Measurements from ENCODE around the gene CIT.

The CIT gene

DNA sequence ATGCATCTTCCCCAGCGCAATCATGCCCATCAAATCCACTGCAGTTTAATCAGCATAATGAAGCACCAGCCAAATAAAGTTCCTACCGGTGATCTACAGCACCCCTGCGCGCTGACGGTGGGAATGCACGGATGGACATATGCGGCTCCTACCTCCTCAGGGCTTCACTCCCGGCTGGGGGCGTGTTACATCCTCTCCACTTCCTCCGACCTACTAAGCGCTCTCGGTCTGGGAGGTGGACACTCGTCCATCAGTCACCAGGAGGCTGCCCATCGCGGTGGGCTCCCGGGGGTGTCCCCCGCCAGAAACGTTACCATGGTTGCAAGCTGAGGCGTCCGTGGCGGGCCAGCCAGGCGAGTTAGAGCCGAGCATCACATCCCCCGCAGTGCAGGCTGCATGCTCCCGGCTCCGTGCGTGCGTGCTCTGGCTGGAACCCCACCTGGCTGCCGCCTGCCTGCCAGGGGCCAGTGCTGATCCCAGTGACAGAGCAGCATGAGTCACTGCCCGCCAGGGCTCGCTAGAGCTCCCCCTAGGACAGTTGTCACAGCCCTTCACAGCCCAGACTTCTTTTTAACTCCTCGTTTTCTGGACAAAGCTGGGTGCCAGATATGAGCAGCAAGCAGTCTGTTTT, 73.0 kb downstream of the CIT start:
- DNase-seq (ENCODE audit: low read depth), result no peak

GRCh38 chr12:119803381-119803791, 73.7 kb downstream of the CIT start:
- no peak for DNase-seq (ENCODE audit: low read depth)

DNA sequence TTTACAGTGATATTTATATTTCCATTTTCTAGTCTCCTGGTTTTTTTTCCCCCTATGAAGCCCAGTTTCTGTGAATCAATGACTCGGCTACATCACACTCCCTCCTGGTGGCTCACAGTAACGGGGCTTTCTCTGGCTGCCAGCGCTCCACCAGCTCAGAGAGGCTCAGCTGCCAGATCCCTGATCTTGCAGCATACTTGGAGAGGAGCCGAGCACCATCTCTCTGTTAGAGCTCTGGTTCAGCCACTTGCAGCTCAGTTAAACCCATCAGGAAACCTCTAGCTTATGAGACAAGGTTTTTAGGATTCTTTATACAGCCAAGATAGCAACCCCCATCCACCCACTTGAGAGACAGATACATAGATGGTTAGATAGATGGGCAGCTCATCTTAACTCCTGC, 74.6 kb downstream of the CIT start:
- DNase-seq (ENCODE audit: low read depth), result no peak

DNA sequence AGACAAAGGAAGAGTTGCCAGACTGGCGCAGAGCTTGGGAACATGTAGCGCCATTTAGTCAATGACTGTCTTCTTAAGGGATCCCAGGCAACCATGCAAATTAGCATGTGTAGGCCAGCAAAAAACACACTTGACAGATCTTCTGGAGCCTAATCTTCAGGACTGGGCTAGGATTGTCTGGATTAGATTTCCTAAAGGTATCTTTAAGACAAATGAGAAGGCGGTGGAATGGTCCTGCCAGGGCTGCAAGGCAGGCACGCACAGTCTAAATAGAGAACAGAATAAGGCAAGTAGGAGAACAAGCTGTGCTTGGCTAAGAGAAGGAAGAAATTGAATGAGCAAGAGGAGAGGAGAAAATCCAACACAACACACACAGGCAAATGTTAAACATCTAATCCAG, 80.0 kb downstream of the CIT start:
- DNase-seq (ENCODE audit: low read depth), result no peak

GRCh38 chr12:119796292-119796691, 80.8 kb downstream of the CIT start:
- DNase-seq (ENCODE audit: low read depth), result no peak

GRCh38 chr12:119791453-119791852, 85.7 kb downstream of the CIT start:
- no peak for DNase-seq (ENCODE audit: low read depth)

GRCh38 chr12:119788786-119789185, 88.3 kb downstream of the CIT start:
- DNase-seq (ENCODE audit: low read depth), result no peak

DNA sequence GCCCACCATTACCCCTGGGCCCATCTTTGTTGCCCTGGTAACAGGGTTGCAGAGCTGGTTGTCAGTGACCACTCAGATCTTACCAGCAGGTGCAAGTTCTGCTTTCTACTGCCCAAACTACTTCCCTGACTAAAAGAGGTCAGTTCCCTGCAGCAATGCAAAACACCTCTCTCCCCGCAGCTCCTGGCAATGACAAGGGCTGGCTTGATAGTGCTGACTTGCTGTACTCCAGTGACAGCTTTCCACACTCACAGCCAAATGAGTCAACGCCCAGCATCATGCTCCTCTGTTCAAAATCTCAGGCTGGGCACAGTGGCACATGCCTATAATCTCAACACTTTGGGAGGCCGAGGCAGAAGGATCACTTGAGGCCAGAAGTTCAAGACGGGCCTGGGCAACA, 90.6 kb downstream of the CIT start:
- no peak for DNase-seq (ENCODE audit: low read depth)

- DNase-seq (ENCODE audit: low read depth), result no peak
Measured at GRCh38 chr12:119784673-119785072, 92.4 kb downstream of the CIT start.

DNA sequence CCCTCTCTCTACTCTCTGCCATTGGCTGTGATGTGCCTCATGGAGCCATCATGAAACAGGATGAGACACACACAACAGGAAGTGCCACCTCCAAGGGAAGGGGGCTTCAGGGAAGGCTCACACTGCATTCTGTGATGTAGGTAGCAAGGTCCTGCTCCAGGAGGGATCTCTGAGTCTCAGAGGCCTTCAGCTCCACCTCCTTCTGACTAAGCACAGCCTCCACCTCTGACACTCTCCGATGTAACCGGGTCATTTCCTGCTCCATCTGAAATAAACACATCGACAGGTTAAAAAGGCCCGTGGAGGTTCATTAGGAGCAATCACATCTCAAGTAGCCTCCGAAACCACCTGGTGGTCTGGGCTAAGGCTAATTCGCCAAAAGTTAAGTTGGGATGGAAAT, 93.3 kb downstream of the CIT start:
- no peak for DNase-seq (ENCODE audit: low read depth)

- DNase-seq (ENCODE audit: low read depth), result no peak
Measured at GRCh38 chr12:119781804-119782203, 95.3 kb downstream of the CIT start.

DNA sequence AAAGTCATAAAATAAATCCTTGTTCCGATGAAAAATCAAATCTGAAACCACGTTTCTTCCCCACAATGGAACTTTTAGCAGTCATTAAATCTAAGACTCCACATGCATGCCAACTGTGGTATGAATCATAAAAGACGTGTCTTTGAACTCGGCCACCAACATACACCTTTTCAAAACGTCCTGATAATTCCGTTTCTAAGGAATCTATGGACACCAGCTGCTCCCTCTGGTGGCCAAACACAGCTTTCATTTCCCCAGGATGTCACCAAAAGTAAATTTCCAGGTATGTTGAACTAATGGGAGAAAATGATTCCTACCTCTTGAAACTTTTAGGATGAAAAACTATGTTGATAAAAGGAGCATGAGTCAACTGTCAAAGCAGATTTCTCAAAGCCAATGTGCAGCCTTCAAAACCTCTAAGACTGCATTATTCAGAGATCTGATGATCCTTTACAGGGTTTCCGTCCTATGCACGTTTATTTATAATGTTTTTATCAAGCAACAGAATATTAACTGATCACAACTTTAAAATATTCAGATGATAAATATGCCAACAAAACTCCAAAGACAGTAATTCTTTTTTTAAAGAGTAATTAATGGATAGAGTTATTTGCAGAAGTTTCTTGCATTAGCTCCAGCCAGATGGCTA, 96.2 kb downstream of the CIT start:
- DNase-seq (ENCODE audit: low read depth), result no peak

DNA sequence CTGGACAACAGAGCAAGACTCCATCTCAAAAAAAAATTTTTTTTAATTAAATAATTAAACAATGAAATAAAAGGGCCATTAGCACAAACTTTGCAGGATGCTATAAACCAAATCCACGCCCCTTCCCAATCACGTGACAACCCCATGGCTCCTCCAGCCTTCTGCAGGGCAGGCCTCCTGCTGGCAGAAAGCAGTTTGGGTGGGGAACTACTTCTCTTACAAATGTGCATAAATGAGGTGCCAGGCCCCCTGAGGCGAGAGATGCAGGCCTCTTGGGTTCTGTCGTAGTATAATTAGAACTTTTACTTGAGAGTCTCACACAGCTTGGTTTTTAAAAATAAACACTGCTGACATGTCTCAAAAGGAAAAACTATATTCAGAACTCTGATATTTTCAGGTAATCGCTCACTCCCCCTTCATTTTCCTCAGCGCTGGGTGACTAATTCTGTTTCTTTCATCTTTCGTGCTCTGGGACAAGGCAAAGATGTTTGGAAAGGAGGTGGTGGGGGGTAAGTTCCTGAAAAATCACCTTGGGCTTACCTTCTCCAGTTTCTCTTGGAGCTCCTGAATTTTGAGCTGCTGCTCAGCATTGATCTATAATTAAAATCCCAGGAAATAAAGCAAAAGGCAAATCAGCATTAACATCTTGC, 101.7 kb downstream of the CIT start:
- DNase-seq (ENCODE audit: low read depth), result no peak

- no peak for DNase-seq (ENCODE audit: low read depth)
Measured at GRCh38 chr12:119772431-119772830, 104.7 kb downstream of the CIT start.

DNA sequence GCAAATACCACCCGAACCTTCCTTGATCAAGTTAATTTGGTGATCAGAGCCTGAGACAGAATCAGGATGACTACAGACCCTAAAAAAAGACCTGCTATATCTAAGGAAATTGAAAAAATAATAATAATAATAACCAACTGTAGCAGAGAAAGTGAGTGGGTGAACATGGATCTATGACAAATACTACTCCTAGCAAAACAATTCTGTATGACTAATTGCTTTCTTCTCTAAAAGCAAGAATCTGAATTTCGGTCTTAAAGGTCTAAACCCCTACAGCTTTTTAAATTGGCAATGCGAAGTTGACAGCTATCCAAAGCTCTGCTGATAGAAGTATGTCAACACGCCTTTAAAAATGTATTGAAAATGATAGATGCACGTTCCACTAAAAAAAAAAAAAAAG, 107.0 kb downstream of the CIT start:
- no peak for DNase-seq (ENCODE audit: low read depth)

DNA sequence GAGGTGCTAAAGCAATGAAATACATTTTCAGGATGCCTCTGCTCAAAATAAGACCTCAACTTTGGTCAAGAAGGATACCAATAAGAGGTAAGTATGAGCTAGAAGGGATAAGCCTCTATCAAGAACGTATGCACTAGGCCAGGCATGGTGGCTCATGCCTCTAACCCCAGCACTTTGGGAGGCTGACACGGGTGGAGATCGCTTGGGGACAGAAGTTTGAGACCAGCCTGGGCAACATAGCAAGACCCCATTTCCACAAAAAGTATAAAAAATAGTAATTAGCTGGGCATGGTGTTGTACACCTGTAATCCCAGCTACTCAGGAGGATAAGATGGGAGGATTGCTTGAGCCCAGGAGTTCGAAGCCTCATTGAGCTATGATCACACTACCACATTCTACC, 114.5 kb downstream of the CIT start:
- no peak for DNase-seq (ENCODE audit: low read depth)

DNA sequence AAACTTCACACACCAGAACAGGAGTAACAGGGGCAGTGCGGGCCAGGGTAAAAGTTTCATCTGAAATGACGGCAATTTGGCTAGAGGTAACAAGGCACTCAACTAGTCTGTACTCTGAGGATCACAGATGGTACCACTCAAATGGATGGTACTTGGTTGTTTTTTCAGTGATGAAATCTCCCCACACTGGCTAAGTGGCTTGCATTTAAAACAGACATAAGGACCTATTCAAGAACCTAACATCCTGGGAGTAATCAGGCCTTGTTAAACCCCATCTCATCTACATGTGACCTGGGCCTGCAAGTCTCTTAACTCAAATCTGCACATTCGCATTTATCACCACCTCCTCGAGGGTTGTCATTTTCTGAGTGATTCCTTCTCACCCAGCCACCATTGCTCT, 118.4 kb downstream of the CIT start:
- no peak for DNase-seq (ENCODE audit: low read depth)

GRCh38 chr12:119758234-119758633, 118.9 kb downstream of the CIT start:
- no peak for DNase-seq (ENCODE audit: low read depth)

DNA sequence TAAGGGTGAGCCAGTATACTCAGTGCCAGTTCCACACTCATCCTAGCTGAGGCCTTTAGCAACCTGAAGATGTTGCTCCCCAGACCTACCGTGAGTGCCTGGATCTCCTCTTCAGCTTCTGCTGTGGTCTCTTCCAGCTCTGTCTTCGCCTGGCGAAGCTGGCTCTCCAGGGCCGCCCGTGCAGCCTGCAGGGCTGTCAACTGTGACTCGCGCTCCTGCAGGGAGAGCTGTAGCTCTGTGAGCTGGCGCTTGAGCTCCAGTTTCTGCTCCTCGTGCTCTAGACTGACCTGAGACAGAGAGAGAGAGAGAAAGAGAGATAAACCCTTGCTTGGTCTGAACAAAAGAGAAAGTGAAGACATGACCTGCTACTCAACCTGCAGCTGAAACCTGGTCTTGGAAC, 125.2 kb downstream of the CIT start:
- DNase-seq (ENCODE audit: low read depth), result no peak

DNA sequence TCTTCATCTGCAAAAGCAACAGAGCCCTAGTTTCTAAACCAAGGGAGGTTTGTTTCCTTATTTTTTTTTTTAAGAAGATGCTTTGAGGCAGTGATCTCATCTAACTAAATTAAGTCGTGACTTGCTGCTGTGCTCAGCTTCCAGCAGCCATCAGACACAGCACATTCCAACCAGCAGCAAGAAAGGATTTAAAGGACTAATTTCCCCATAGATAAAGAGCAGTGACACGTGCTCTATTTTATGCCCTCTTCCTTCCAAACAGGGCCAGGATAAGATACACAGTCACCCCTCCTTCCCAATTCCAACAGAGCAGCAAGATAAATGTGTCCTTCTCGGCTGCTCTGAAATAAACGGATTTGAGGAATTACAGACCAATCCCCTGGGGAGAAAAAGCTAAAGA, 127.5 kb downstream of the CIT start:
- no peak for DNase-seq (ENCODE audit: low read depth)

- DNase-seq (ENCODE audit: low read depth), result no peak
Measured at GRCh38 chr12:119748497-119748896, 128.6 kb downstream of the CIT start.

DNA sequence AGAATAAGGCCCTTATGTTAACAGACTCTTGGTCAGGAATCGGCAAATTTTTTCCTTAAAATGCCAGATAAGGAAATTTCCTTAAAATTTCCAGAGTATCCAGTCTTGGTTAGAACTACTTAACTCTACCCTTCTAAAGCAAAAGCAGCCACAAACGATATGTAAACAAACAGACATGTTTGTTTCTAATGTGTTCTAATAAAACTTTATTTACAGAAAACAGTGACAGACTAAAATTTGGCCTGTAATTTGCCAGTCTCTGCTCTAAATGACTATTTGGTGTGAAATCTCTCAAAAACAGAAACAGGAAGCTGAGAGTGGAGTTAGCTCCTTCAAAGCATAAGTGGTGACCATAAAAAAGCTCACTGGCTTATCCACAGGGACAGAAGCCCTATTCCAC, 131.0 kb downstream of the CIT start:
- DNase-seq (ENCODE audit: low read depth), result no peak

GRCh38 chr12:119744900-119745606, 132.1 kb downstream of the CIT start:
- no peak for DNase-seq (ENCODE audit: low read depth)
